GM04503 (cell line): ENCODE results near the gene ERP29.
"Not testable (repeated sequence)": the region's sequence is repeated elsewhere in the genome, so short reads cannot be mapped to it uniquely, and the experiment has no call there.

ENCODE experiments used
- DNase-seq: peaks from one replicate; pipeline ENCODE4 v3.0.0-alpha.2; 2012; ENCODE audit warnings: low read depth

Gene ERP29

GRCh38 chr12:112012775-112013600, at the start of gene ERP29, which contains the start of gene TMEM116:
Gene ERP29, plus strand, starts transcription at chr12:112013426. Its CDS starts 40 bp downstream, at chr12:112013466.
Gene TMEM116, minus strand, starts transcription at chr12:112013165. Its CDS starts 7,895 bp downstream, at chr12:112005270.
- DNase-seq, result peak; percentile 79

- DNase-seq, result no peak
These were observed 48.3 kb upstream of the ERP29 start for GRCh38 chr12:111964935-111965334.

GRCh38 chr12:111971800-111972199, 41.4 kb upstream of the ERP29 start:
- DNase-seq, result no peak

- DNase-seq, result no peak
These were observed 37.9 kb upstream of the ERP29 start for GRCh38 chr12:111975161-111975931.

- no peak for DNase-seq
These were observed 36.9 kb upstream of the ERP29 start for GRCh38 chr12:111976291-111976690.

- no peak for DNase-seq
These were observed 36.4 kb upstream of the ERP29 start for GRCh38 chr12:111976860-111977259.

- no peak for DNase-seq
These were observed 34.7 kb upstream of the ERP29 start for GRCh38 chr12:111978545-111978944.

GRCh38 chr12:111980598-111980997, 32.6 kb upstream of the ERP29 start:
- no peak for DNase-seq

GRCh38 chr12:111981987-111982386, 31.2 kb upstream of the ERP29 start:
- DNase-seq, result no peak

GRCh38 chr12:111984820-111985219, 28.4 kb upstream of the ERP29 start:
- no peak for DNase-seq

- no peak for DNase-seq
These were observed 21.7 kb upstream of the ERP29 start for GRCh38 chr12:111991535-111991934.

- no peak for DNase-seq
These were observed 21.3 kb upstream of the ERP29 start for GRCh38 chr12:111991946-111992345.

GRCh38 chr12:111992464-111992863, 20.8 kb upstream of the ERP29 start:
- DNase-seq, result no peak

- no peak for DNase-seq
These were observed 19.7 kb upstream of the ERP29 start for GRCh38 chr12:111993292-111994150.

GRCh38 chr12:111994211-111995111, 18.8 kb upstream of the ERP29 start:
- not testable (repeated sequence) for DNase-seq

- no peak for DNase-seq
These were observed 17.3 kb upstream of the ERP29 start for GRCh38 chr12:111995782-111996480.

GRCh38 chr12:111997300-111997699, 15.9 kb upstream of the ERP29 start:
- no peak for DNase-seq

- DNase-seq, result no peak
These were observed 15.2 kb upstream of the ERP29 start for GRCh38 chr12:111998015-111998414.

- DNase-seq, result not testable (repeated sequence)
These were observed 14.1 kb upstream of the ERP29 start for GRCh38 chr12:111999129-111999528.

- no peak for DNase-seq
These were observed 12.4 kb upstream of the ERP29 start for GRCh38 chr12:112000820-112001219.
